ENCODE measurements around the gene ARFRP1. TPM values are rescaled to one million over a fixed set of nuclear protein-coding genes. Genes with fewer than 3 reads are reported as not detected.
"Not testable (repeated sequence)": the region's sequence is repeated elsewhere in the genome, so short reads cannot be mapped to it uniquely, and the experiment has no call there.

ARFRP1 gene
- total RNA-seq, 1 donor from 2014 or later = 46.5 TPM

GRCh38 chr20:63651942-63652191 lies 55.9 kb downstream of the ARFRP1 start:
- intact Hi-C loops (cut with micrococcal nuclease) = no loop called here
- no peak for DNase-seq

DNA sequence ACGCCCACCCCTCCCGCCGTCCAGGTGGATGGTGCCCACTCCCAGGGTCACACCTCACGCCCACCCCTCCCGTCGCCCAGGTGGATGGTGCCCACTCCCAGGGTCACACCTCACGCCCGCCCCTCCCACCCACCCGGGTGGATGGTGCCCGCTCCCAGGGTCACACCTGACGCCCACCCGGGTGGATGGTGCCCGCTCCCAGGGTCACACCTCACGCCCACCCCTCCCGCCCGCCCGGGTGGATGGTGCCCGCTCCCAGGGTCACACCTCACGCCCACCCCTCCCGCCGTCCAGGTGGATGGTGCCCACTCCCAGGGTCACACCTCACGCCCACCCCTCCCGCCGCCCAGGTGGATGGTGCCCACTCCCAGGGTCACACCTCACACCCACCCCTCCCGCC lies 57.3 kb downstream of the ARFRP1 start:
- ATAC-seq; DNase-seq; intact Hi-C loops (cut with micrococcal nuclease): not testable (repeated sequence)

More at GRCh38 chr20:63651942-63652191, 55.9 kb downstream of the ARFRP1 start:
- peak; percentile 4 for ATAC-seq

- intact Hi-C loops (cut with micrococcal nuclease) = no loop called here
- no peak for ATAC-seq
- DNase-seq = no peak
Measured at GRCh38 chr20:63648895-63649589, 58.7 kb downstream of the ARFRP1 start.

Other genes with a start within 250 kb of the ARFRP1 start
- 0.52 TPM for gene KCNQ2, start 235.3 kb downstream of the ARFRP1 start, total RNA-seq
- gene EEF1A2, start 208.9 kb downstream of the ARFRP1 start, total RNA-seq = 1,346 TPM
- 307 TPM for gene PPDPF, start 187.2 kb downstream of the ARFRP1 start, total RNA-seq
- gene PTK6, start 170.6 kb downstream of the ARFRP1 start, total RNA-seq = not detected
- not detected for gene SRMS, start 160.2 kb downstream of the ARFRP1 start, total RNA-seq
- 0.15 TPM for gene FNDC11, start 153.8 kb downstream of the ARFRP1 start, total RNA-seq
- 13.2 TPM for gene HELZ2, start 133.7 kb downstream of the ARFRP1 start, total RNA-seq
- gene GMEB2, start 80.9 kb downstream of the ARFRP1 start, total RNA-seq = 5.9 TPM
- 5.5 TPM for gene STMN3, start 54.6 kb downstream of the ARFRP1 start, total RNA-seq
- 9.9 TPM for gene RTEL1, start 49.7 kb downstream of the ARFRP1 start, total RNA-seq
- gene TNFRSF6B, start 11.3 kb downstream of the ARFRP1 start, total RNA-seq = 0.64 TPM
- gene ZGPAT, start 63 bp upstream of the ARFRP1 start, total RNA-seq = 16.2 TPM
- 2.7 TPM for gene LIME1, start 28.7 kb upstream of the ARFRP1 start, total RNA-seq
- 104 TPM for gene SLC2A4RG, start 31.8 kb upstream of the ARFRP1 start, total RNA-seq
- gene ZBTB46, start 123.3 kb upstream of the ARFRP1 start, total RNA-seq = 13.1 TPM
- gene ABHD16B, start 153.5 kb upstream of the ARFRP1 start, total RNA-seq = not detected
- 78.0 TPM for gene TPD52L2, start 157.3 kb upstream of the ARFRP1 start, total RNA-seq
- 47.3 TPM for gene DNAJC5, start 187.2 kb upstream of the ARFRP1 start, total RNA-seq
- gene UCKL1, start 248.4 kb upstream of the ARFRP1 start, total RNA-seq = 59.9 TPM

Measured in left ventricle myocardium superior (tissue), 1 donor.